GM18519 (cell line): ENCODE results near the gene CASP9.
"Not testable (repeated sequence)": the region's sequence is repeated elsewhere in the genome, so short reads cannot be mapped to it uniquely, and the experiment has no call there.

ENCODE experiments used
- ATAC-seq: cut with Tn5 transposase; IDR thresholded peaks from one replicate; pipeline ENCODE4 v1.9.1; 2021; ENCODE audit warnings: mild to moderate bottlenecking, moderate library complexity; ENCODE audit not compliant: unreplicated experiment, low FRiP score

CASP9 gene

DNA sequence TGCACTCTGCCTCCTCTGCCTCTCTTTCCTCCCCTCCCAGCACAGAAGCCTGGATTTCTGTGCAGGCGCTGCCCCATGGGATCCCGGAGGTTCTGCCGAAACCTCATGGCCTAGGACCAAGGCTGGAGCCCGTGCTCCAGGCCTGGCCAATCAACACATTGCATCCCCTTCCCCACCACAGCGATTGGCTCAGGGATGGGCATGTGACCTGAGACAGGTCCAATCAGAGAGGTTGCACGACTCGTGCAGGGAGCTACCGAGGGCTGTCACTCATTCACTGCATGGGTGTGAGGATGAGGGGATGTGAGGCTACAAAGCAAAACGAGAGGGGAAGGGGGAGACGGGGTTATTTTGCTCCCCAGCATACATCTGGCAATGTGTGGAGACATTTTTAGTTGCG is 51.4 kb downstream of the CASP9 start:
- ATAC-seq = no peak

DNA sequence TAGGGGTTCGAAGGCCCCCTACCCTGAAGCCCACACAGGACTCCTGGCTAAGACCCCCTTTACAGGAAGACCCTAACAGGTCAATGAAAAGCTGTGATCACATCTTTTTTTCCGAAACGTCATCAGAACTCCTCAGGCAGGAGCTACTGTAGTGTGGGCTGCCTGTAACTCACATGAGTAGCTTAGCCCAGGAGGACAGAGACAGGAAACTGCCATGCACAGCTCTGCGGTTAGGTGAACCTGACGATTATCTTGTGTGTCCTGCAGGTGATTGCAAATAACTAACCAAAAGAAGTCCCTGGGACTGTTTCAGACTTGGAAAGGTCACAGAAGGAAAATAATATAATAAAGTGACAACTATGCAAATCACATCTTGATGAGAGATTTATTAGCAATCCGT is 52.3 kb downstream of the CASP9 start:
- not testable (repeated sequence) for ATAC-seq

DNA sequence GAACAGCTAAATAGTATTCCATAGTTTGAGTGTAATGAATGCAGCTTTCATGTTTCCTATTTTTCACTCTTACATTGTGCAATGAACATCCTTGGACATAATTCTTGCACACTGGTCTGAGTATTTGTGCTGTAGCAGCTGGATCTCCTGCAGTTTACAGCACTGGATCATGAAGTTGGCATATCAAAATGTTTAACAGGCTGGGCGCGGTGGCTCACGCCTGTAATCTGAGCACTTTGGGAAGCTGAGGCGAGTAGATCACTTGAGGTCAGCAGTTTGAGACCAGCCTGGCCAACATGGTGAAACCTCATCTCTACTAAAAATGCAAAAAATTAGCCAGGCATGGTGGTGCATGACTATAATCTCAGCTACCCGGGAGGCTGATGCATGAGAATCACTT is 52.9 kb downstream of the CASP9 start:
- ATAC-seq = not testable (repeated sequence)

DNA sequence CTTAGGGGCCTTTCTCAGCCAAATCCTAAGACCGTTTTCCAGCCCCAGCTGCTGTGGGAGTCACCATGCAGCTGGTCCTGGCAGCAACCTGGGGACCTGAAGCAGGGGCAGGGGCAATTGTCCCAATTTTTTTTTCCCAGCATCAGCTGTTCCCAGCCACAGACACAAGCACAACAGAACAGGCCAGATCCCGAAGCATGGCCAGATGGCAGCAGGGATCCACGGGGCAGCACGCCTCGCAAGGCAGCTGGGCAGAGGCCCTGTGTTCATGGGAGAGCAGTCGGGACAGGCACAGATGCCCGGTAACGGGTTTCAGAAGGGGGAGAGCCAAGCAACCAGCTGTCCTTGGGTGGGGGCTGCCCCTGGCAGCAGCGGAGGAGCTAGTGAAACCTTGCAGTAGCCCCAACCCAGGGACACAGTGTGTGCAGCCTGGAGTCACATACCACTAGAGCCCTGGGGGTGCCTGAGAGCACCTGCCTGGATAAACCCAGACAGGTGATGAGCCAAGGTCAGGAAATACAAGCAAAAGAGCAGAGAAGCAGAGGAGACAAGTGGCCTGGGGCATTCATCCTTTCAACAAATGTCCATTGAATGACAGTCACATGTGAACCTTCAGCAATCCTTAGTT is 54.1 kb downstream of the CASP9 start:
- not testable (repeated sequence) for ATAC-seq

GRCh38 chr1:15469361-15469760 is 54.7 kb downstream of the CASP9 start:
- ATAC-seq = no peak

GRCh38 chr1:15468145-15468544 is 55.9 kb downstream of the CASP9 start:
- no peak for ATAC-seq

GRCh38 chr1:15466955-15467625 is 56.9 kb downstream of the CASP9 start:
- ATAC-seq = not testable (repeated sequence)

DNA sequence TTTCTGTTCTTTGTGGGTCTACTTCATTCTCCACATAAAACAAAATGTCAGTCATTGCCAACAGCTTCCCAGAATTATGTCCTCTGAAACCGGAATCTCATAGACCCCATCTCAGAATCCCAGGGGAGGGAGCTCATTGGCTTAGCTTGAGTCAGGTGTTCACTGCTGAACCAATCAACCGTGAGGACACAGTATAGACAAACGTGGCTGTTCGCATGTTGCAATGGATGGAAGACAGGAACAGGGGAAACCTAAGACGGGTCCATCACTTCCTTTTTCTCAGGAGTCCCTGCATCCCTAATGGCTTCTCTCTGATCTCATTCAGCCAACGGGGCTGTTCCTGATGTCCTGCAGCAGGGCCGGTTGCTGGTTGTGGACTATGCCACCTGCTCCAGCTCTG is 58.3 kb downstream of the CASP9 start:
- no peak for ATAC-seq

DNA sequence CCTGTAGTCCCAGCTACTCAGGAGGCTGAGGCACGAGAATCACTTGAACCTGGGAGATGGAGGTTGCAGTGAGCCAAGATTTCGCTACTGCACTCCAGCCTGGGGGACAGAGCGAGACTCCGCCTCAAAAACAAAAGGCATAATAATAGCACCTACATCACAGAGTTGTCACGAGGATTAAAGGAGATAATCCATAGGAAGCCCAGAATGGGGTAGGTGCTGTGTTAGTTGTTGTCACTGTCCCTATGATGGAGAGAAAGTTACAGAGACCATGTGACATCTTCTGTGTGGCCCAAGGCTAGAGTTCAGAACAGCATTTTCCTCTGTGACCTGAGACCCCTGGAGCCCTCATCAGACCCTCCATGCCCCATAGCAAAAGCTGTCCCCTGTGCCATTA is 60.1 kb downstream of the CASP9 start:
- not testable (repeated sequence) for ATAC-seq

DNA sequence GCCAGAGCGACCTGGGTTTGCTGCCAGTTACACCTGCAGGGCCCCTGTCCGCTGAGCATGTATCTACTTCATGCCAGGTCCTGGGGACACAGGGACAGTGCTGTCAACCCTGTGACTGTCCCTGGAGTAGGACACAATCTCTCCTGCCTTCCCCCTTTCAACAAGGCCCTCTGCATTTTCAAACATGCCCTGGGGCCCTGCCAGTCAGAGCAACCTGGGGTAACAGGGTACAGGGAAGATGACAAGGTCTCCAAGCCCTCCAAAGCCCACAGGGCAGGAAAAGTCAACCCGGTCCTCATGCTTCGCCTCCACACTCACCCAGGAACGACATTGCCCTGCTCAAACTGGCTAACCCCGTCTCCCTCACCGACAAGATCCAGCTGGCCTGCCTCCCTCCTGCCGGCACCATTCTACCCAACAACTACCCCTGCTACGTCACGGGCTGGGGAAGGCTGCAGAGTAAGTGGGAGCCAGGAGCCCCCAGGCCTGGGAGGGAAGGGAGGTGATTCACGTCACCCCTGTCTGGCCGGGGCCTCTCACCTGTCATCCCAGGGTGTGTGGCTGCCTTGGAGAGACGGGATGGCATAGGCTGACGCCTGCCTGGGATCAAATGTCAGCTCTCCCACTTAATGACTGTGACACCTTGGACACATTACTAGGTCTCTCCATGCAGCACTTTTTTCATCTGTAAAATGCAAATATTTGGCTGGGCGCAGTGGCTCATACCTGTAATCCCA is 60.8 kb downstream of the CASP9 start:
- ATAC-seq = not testable (repeated sequence)

DNA sequence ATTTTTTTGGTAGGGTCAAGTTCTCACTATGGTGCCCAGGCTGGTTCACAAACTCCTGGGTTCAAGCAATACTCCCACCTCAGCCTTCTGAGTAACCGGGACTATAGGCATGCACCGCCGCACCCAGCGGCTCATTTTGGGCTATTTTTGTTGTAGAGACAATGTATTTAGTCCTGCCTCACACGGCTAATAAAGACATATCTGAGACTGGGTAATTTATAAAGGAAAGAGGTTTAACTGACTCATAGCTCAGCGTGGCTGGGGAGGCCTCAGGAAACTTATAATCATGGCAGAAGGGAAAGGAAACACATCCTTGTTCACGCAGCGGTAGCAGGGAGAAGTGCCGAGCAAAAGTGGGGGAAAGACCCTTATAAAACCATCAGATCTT is 63.3 kb downstream of the CASP9 start:
- ATAC-seq = no peak

DNA sequence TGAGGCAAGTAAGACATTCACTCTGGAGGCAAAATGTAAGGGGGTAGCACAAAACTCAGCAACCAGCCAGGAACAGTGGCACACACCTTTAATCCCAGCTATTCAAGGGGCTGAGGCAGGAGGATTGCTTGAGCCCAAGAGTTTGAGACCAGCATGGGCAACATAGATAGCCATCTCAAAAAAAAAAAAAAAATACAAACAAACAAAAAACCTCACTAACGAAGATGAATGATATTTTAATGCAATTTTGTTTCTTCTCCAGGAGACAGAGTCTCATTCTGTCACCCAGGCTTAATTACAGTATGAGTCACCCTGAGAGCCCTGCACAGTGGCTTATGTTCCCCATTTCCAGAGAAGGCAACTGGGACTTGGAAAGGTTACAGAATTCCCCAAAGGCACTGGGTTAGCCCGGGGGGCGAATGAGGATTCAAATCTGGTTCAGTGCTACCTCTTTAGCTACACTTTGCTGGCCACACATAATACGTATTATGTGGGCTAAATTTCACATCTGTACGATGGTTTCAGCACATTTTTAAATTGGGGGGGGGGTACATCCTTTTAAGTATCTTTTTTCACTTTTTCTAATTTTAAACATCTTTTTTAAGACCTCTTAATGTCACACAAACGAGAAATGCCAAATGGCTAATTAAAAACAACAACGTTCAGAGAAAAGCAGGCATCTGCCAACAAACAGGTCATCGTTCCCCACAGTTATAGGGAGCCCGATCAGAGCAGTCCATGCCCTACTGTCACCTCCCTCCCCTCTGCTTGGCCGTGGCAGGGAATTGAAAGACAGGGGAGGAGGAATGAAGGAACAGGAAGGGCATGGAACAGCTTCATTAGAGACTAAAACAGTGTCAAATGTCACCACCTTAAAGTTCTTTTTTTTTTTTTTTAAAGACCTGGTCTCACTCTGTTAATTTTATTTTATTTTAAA is 64.0 kb downstream of the CASP9 start:
- no peak for ATAC-seq

- not testable (repeated sequence) for ATAC-seq
Measured at GRCh38 chr1:15458388-15458787, 65.6 kb downstream of the CASP9 start.

DNA sequence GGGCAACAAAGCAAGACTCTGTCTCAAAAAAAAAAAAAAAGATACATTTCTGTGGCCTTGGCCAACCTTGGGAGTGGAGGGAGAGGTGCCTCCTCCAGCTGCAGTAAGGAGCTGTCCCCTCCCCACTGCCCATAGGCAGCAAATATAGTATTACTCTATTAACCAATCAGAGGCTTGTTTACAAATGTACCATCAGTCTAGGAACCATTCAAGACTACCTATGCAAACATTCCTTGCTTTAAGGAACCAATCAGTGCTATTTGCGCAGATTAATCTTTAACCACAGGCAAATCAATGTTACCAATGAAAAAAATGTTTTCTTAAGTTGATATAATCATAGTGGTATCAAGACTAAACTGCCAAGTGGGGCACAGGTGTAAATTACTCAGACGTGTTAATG is 66.4 kb downstream of the CASP9 start:
- ATAC-seq = no peak

DNA sequence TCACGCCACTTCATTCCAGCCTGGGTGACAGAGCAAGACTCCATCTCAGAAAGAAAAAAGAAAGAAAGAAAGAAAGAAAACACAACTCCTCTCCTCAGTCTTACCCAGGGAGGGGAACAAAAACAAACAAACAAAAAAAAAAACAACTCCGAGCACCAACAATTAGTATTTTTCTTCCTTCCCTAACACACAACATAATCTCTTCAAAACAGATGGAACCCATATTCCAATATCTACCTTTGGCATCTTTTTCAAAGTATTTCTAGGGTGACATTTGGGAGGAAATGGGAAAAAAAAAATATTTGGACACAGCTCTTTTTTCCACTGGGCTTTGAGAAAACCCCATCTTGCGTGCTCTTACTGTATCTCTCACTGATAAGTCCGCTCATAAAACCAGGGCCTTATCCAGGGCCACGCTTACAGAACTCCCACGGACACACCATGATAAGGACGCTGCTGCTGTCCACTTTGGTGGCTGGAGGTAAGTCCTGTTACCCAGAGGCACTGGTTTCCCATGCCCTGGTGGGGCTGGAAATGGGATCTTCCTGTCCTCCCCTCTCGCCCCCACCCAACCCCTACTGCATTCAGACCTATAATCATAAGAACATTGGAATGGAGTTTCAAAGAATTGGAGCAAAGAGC is 67.6 kb downstream of the CASP9 start, which contains the start of gene CELA2A:
CELA2A (plus strand) TSS at position 420 of the 642 bp plus-strand sequence; CDS start at position 442, 22 bp downstream.
- ATAC-seq = no peak

- no peak for ATAC-seq
Measured at GRCh38 chr1:15455522-15455921, 68.5 kb downstream of the CASP9 start.

- ATAC-seq = no peak
Measured at GRCh38 chr1:15454256-15454655, 69.8 kb downstream of the CASP9 start.

DNA sequence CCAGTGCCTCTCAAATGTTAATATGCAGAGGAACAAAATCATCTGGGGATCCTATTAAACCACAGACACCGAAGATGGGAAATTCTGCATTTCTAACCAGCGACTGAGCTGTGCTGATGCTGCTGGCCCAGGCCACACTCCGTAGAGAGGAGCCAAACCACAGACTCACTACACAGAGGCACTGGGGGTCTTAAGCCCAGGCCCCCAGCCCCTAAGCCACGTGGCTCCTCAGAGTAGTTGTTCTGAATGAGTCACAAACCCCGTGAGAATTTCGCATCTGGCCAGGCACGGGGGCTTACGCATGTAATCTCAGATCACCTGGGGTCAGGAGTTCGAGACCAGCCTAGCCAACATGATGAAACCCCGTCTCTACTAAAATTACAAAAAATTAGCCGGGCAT is 70.3 kb downstream of the CASP9 start:
- ATAC-seq = no peak

GRCh38 chr1:15452866-15453571 is 71.0 kb downstream of the CASP9 start:
- ATAC-seq = no peak
